SK-N-SH (cell line): ENCODE results near the gene ZNF784. TPM values are rescaled to one million over a fixed set of nuclear protein-coding genes. Genes with fewer than 3 reads are reported as not detected.

Experiments used
- CTCF ChIA-PET: fragments of 300-600, 350-600 bp; formaldehyde crosslinking; extraction: SDS; loops from one replicate; lab custom pipeline; 2021; lab: Yijun Ruan, JAX
- POLR2A ChIA-PET: fragments of 350-600 bp; sonication (Branson Sonifier 250); formaldehyde crosslinking; extraction: SDS; loops from one replicate; lab custom pipeline; 2020; ENCODE audit warnings: antibody characterized with exemption, inconsistent platforms; lab: Yijun Ruan, JAX
- DNase-seq: peaks from one replicate; pipeline ENCODE4 v3.0.0; 2012
- H2AFZ ChIP-seq: fragments of 200-600 bp; sonication (generic); 2 replicates; pipeline ENCODE4 v1.8.1; 2016; ENCODE audit warnings: antibody characterized with exemption, mild to moderate bottlenecking, low read depth
- H3F3A ChIP-seq: fragments of 200-600 bp; sonication (generic); replicated peaks from 2 replicates; pipeline ENCODE3; 2016; ENCODE audit warnings: antibody characterized with exemption, mild to moderate bottlenecking; ENCODE audit not compliant: insufficient read depth
- H3K27ac ChIP-seq, 2 experiments: fragments of 200-500 bp in 1 of 2; fragments of 200-600 bp in 1 of 2; sonication (Bioruptor generic) in 1 of 2; sonication (generic), shearing (Covaris generic) in 1 of 2; 2 replicates each; pipeline versions ENCODE4 v1.5.1 to v1.6.1; 2014 to 2016; ENCODE audit warnings: low read depth in 2 of 2, inconsistent platforms in 1 of 2, low read length in 1 of 2, mild to moderate bottlenecking in 1 of 2, mixed read lengths in 1 of 2
- H3K27me3 ChIP-seq: fragments of 200-600 bp; sonication (generic), shearing (Covaris generic); 2 replicates; pipeline ENCODE4 v1.6.1; 2016; ENCODE audit warnings: mixed run types; ENCODE audit not compliant: insufficient read depth
- H3K36me3 ChIP-seq, 2 experiments: fragments of 200-500 bp in 1 of 2; fragments of 200-600 bp in 1 of 2; sonication (Bioruptor generic) in 1 of 2; sonication (generic) in 1 of 2; replicated peaks in 1 of 2; 2 replicates each; pipeline versions ENCODE3 to v1.5.1; 2014 to 2016; ENCODE audit warnings: low read length in 1 of 2, mild to moderate bottlenecking in 1 of 2; ENCODE audit not compliant: insufficient read depth in 2 of 2, control insufficient read depth in 1 of 2
- H3K4me1 ChIP-seq, 2 experiments: fragments of 200-500 bp in 1 of 2; fragments of 200-600 bp in 1 of 2; sonication (Bioruptor generic) in 1 of 2; sonication (generic), shearing (Covaris generic) in 1 of 2; 2 replicates each; pipeline versions ENCODE4 v1.5.1 to v1.6.1; 2014 to 2016; ENCODE audit warnings: low read depth in 1 of 2, low read length in 1 of 2, mixed run types in 1 of 2; ENCODE audit not compliant: insufficient read depth in 2 of 2, control insufficient read depth in 1 of 2
- H3K4me2 ChIP-seq: fragments of 200-600 bp; sonication (generic), shearing (Covaris generic); 2 replicates; pipeline ENCODE4 v1.6.1; 2017; ENCODE audit warnings: mixed run types
- H3K4me3 ChIP-seq, 2 experiments: fragments of 200-500 bp in 1 of 2; fragments of 200-600 bp in 1 of 2; sonication (Bioruptor generic) in 1 of 2; sonication (generic), shearing (Covaris generic) in 1 of 2; 2 replicates each; pipeline versions ENCODE4 v1.5.1 to v1.8.1; 2014 to 2016; ENCODE audit warnings: low read depth in 2 of 2, inconsistent platforms in 1 of 2, low read length in 1 of 2, mild to moderate bottlenecking in 1 of 2, mixed read lengths in 1 of 2, moderate library complexity in 1 of 2
- H3K79me2 ChIP-seq: fragments of 200-600 bp; sonication (generic); 2 replicates; pipeline ENCODE4 v1.8.1; 2017; ENCODE audit warnings: mild to moderate bottlenecking; ENCODE audit not compliant: insufficient read depth
- H3K9ac ChIP-seq: fragments of 200-600 bp; sonication (generic); 2 replicates; pipeline ENCODE4 v1.6.1; 2017; ENCODE audit warnings: mixed run types
- H3K9me2 ChIP-seq: fragments of 200-600 bp; sonication (generic); 2 replicates; pipeline ENCODE4 v1.6.1; 2017; ENCODE audit warnings: mixed run types
- H3K9me3 ChIP-seq: fragments of 200-600 bp; sonication (generic); 2 replicates; pipeline ENCODE4 v1.6.1; 2017; ENCODE audit warnings: mixed run types, mild to moderate bottlenecking, moderate library complexity
- H4K20me1 ChIP-seq: fragments of 200-600 bp; sonication (generic); 2 replicates; pipeline ENCODE4 v1.6.1; 2017; ENCODE audit warnings: mild to moderate bottlenecking, mixed run types; ENCODE audit not compliant: insufficient read depth
- POLR2AphosphoS5 ChIP-seq: IDR thresholded peaks from 2 replicates; pipeline ENCODE4 v1.6.1; 2012; ENCODE audit warnings: low read depth, low read length
- REST ChIP-seq: IDR thresholded peaks from 2 replicates; pipeline ENCODE4 v1.6.1; 2012; ENCODE audit warnings: mild to moderate bottlenecking, low read depth, low read length, moderate library complexity
- SMC3 ChIP-seq: IDR thresholded peaks from 2 replicates; pipeline ENCODE4 v1.6.1; 2012; ENCODE audit warnings: low read depth, low read length, improper control_type of control experiment
- YY1 ChIP-seq: IDR thresholded peaks from 2 replicates; pipeline ENCODE4 v1.4.0; 2012; ENCODE audit warnings: low read depth, mild to moderate bottlenecking
- ZBTB33 ChIP-seq: IDR thresholded peaks from 2 replicates; pipeline ENCODE4 v1.4.0; 2012; ENCODE audit warnings: low read depth, borderline replicate concordance
- WGBS: methylation state at CpG from one replicate; pipeline ENCODE4 v1.1.6; 2017; ENCODE audit warnings: low lambda C conversion rate; 5-methylcytosine and 5-hydroxymethylcytosine counted together
- polyA plus RNA-seq, 3 experiments: library from polyadenylated mRNA; depleted of rRNA; stranded (reverse); fragments of >200 nt; gene quantifications; 2 replicates each; pipeline ENCODE4 v1.2.3, GENCODE V29; 2012
- TF ChIP-seq, protein P1 (sequence below): fragments of 200-600 bp; sonication (generic); IDR thresholded peaks from 2 replicates; pipeline ENCODE4 v1.6.1; 2017; ENCODE audit warnings: antibody characterized with exemption, mild to moderate bottlenecking, moderate library complexity

Gene ZNF784
- polyA plus RNA-seq, 1 of the 3 experiments (the other 2 are of a cell fraction), result 5.5 TPM

DNA sequence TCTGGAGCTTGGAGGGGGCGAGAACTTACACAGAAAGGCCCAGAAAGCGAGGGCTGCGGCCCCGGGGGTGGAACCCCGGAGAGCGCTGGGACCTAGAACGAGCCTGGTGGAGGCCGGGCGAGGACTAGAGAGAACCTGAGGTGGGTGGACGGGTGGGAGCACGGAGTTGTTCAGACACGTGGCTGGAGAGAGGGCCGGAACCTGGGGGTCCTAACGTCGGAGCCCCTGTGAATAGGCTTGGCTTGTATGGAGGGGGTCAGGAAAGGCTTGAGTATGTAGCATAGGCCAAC lies 19.5 kb upstream of the ZNF784 start:
- Histone ChIP-seq H2AFZ (no peak overlapping the region), H3K4me1 (peaks cover 21 to 47% of the 10 kb centered on the region in 2 experiments; a peak in 2 of 4 replicates), H3K27me3 (no peaks in the 10 kb centered on the region), H3K79me2 (peaks cover 77% of the 10 kb centered on the region), H3K36me3 (peaks cover 3 to 13% of the 10 kb centered on the region in 2 experiments), H3F3A (peaks cover 38% of the 10 kb centered on the region), H3K4me3 (peak overlapping the region; percentile 53 to 81), H3K9ac (peak overlapping the region; percentile 86), H4K20me1 (no peaks in the 10 kb centered on the region), H3K9me3 (no peaks in the 10 kb centered on the region), H3K4me2 (peak overlapping the region; percentile 95), H3K27ac (peak overlapping the region; percentile 85 to 88; a peak in 3 of 4 replicates), H3K9me2 (no peaks in the 10 kb centered on the region)
- WGBS, result 0% methylated on average over 13 of the region's 15 CpGs
- no peak for DNase-seq
- ChIA-PET POLR2A (no interaction called here), CTCF (interaction anchor here (1.2 to 3.9 kb wide), 3 partner anchors 12 to 37 kb away, joined by 3 to 22 read pairs (median 7); no protein-coding TSS in a partner anchor)
- no peak for TF ChIP-seq ZBTB33
- no peak for TF ChIP-seq REST
- no peak for TF ChIP-seq POLR2AphosphoS5
- TF ChIP-seq YY1, result no peak
- TF ChIP-seq SMC3, result no peak
- TF ChIP-seq, protein P1, sequence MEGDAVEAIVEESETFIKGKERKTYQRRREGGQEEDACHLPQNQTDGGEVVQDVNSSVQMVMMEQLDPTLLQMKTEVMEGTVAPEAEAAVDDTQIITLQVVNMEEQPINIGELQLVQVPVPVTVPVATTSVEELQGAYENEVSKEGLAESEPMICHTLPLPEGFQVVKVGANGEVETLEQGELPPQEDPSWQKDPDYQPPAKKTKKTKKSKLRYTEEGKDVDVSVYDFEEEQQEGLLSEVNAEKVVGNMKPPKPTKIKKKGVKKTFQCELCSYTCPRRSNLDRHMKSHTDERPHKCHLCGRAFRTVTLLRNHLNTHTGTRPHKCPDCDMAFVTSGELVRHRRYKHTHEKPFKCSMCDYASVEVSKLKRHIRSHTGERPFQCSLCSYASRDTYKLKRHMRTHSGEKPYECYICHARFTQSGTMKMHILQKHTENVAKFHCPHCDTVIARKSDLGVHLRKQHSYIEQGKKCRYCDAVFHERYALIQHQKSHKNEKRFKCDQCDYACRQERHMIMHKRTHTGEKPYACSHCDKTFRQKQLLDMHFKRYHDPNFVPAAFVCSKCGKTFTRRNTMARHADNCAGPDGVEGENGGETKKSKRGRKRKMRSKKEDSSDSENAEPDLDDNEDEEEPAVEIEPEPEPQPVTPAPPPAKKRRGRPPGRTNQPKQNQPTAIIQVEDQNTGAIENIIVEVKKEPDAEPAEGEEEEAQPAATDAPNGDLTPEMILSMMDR, result no peak
